Adipocyte (in vitro differentiated cells): ENCODE measurements around the gene PADI6.

ENCODE experiments used
- DNase-seq: peaks from one replicate; pipeline ENCODE4 v3.0.0-alpha.2; 2015; ENCODE audit warnings: low read depth
- H3K27me3 ChIP-seq: replicated peaks from 2 replicates; pipeline ENCODE4 v1.7.0; 2013; ENCODE audit warnings: mild to moderate bottlenecking, low read length, moderate library complexity; ENCODE audit not compliant: control insufficient read depth, insufficient read depth
- H3K36me3 ChIP-seq: 2 replicates; pipeline ENCODE4 v1.7.0; 2013; ENCODE audit warnings: low read length, mild to moderate bottlenecking, moderate library complexity; ENCODE audit not compliant: control insufficient read depth, insufficient read depth, severe bottlenecking
- H3K4me1 ChIP-seq: 2 replicates; pipeline ENCODE4 v1.7.0; 2013; ENCODE audit warnings: mild to moderate bottlenecking, low read length, moderate library complexity; ENCODE audit not compliant: control insufficient read depth, insufficient read depth
- H3K4me3 ChIP-seq: 2 replicates; pipeline ENCODE4 v1.7.0; 2013; ENCODE audit warnings: mild to moderate bottlenecking, low read length, moderate library complexity
- H3K9ac ChIP-seq: 2 replicates; pipeline ENCODE4 v1.7.0; 2013; ENCODE audit warnings: mild to moderate bottlenecking, low read length, moderate library complexity
- H3K9me3 ChIP-seq: 2 replicates; pipeline ENCODE4 v1.7.0; 2013; ENCODE audit warnings: mild to moderate bottlenecking, low read length, moderate library complexity; ENCODE audit not compliant: control insufficient read depth

Gene PADI6

GRCh38 chr1:17438318-17439249 lies 66.6 kb downstream of the PADI6 start:
- Histone ChIP-seq H3K9me3 (no peaks in the 10 kb centered on the region), H3K27me3 (no peaks in the 10 kb centered on the region), H3K9ac (peak overlapping the region; percentile 91), H3K4me1 (peaks cover 45% of the 10 kb centered on the region), H3K36me3 (no peaks in the 10 kb centered on the region), H3K4me3 (peak overlapping the region; percentile 91)
- peak; percentile 72 for DNase-seq

DNA sequence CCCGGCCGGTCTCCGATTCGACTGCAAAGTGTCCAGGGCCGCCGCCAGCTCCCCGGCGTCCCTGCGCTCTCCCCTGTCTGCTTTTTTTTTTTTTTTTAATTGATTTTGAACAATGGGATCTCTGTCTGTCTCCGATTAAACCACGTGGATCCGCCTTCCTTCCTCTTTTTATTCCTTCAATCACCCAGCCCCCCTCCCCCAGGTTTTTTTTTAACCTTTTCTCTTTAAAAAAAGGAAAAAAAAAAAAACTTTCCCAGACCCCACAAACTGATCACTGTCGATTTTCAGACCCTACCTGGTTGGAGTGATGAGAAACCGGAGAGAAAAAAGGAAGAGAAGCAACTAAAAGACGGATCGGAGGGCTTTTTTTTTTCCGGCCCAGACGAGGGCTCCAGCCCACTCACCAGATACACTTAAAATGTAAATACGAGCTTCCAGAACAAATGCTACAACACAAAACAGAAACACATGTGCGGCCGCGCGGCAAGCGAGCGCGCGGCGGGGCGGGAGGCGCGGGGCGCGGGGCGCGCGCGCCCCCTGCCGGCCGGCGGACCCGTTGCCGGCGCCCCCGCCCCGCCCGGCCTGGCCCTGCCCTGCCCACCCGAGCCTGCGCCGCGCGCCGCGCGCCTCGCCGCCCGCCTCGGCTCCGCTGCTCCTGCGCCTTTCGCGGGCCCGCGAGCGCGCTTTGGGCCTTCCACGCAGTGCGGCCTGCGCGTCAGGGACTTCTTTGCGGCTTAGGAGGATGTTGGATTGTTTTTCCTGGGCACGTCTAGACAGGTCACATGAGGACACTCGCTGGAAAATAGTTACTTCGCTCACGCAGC lies 67.5 kb downstream of the PADI6 start, which contains the start of gene RCC2:
TSS of gene RCC2 (minus strand) at position 428 of the 824 bp plus-strand sequence. CDS start 1,163 bp downstream, outside the sequence.
- Histone ChIP-seq H3K4me3 (peak within 1 kb of the TSS; percentile 91), H3K4me1 (peaks cover 47% of the 10 kb centered on the region), H3K27me3 (no peaks in the 10 kb centered on the region), H3K9ac (peak within 1 kb of the TSS; percentile 91), H3K9me3 (no peaks in the 10 kb centered on the region), H3K36me3 (no peaks in the 10 kb centered on the region)
- peak; percentile 91 for DNase-seq

- Histone ChIP-seq H3K4me1 (peaks cover 42% of the 10 kb centered on the region), H3K9ac (peak overlapping the region; percentile 87), H3K9me3 (no peaks in the 10 kb centered on the region), H3K4me3 (peak overlapping the region; percentile 82), H3K36me3 (no peaks in the 10 kb centered on the region), H3K27me3 (no peaks in the 10 kb centered on the region)
- no peak for DNase-seq
These were observed 68.3 kb downstream of the PADI6 start for GRCh38 chr1:17440074-17440826.

DNA sequence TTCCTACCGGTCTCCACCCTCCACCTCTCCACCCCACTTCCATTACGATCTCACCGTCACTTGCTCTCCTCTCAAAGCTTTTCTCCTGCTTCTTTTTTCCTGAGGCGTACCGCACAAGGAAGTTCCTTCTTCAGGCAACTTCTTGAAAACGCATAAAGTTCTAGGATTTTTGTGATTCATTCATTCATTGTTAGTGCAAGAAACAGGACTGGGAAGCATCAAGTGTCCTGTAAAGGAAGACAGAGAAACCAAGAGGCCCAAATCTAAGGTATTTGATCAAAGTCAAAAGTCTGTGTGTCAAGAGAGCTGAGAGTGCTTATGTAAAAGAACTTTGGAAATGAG lies 68.8 kb downstream of the PADI6 start:
- Histone ChIP-seq H3K36me3 (no peaks in the 10 kb centered on the region), H3K4me1 (peaks cover 41% of the 10 kb centered on the region), H3K9me3 (no peaks in the 10 kb centered on the region), H3K27me3 (no peaks in the 10 kb centered on the region), H3K9ac (peak overlapping the region; percentile 87), H3K4me3 (peak overlapping the region; percentile 82)
- DNase-seq: no peak

- Histone ChIP-seq H3K9ac (peak overlapping the region; percentile 87), H3K9me3 (no peaks in the 10 kb centered on the region), H3K4me3 (peak overlapping the region; percentile 18), H3K27me3 (no peaks in the 10 kb centered on the region), H3K4me1 (peaks cover 36% of the 10 kb centered on the region), H3K36me3 (no peaks in the 10 kb centered on the region)
- peak; percentile 72 for DNase-seq
These were observed 69.4 kb downstream of the PADI6 start for GRCh38 chr1:17441265-17441992.

- Histone ChIP-seq H3K27me3 (no peaks in the 10 kb centered on the region), H3K4me3 (no peak overlapping the region), H3K36me3 (no peaks in the 10 kb centered on the region), H3K4me1 (peaks cover 31% of the 10 kb centered on the region), H3K9ac (peak overlapping the region; percentile 87), H3K9me3 (no peaks in the 10 kb centered on the region)
- DNase-seq: no peak
These were observed 70.0 kb downstream of the PADI6 start for GRCh38 chr1:17441993-17442357.

GRCh38 chr1:17442841-17443240 lies 70.8 kb downstream of the PADI6 start:
- Histone ChIP-seq H3K27me3 (no peaks in the 10 kb centered on the region), H3K4me1 (peaks cover 33% of the 10 kb centered on the region), H3K9me3 (no peaks in the 10 kb centered on the region), H3K9ac (no peak overlapping the region), H3K4me3 (no peak overlapping the region), H3K36me3 (no peaks in the 10 kb centered on the region)
- DNase-seq: no peak

DNA sequence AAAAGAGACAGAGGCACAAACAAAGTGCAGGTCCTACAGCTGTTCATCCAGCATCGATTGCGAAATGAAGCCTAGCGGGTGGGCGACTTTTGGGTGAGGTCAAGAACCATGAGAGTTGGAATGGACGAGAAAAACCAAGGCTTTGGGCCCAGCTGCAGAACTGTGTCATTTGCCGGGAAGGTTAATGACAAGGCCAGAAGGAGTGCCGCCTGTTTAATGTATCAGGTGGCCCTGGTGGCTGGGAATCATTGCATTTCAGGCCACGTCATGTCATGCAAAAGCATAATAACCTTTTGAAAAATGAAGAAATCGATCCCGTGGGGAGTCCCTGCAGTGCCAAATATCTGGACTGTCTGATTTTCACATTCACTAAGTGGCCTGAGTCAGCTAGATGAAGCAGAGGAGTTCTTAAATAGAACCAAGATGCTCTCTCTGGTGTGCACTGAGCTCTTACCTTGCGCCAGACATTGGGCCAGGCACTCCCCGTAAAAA lies 75.6 kb downstream of the PADI6 start:
- Histone ChIP-seq H3K27me3 (peaks cover 5% of the 10 kb centered on the region), H3K4me1 (peaks cover 17% of the 10 kb centered on the region), H3K9me3 (no peaks in the 10 kb centered on the region), H3K4me3 (no peak overlapping the region), H3K36me3 (no peaks in the 10 kb centered on the region), H3K9ac (no peak overlapping the region)
- no peak for DNase-seq
